WTC11 (cell line): ENCODE results near the gene GNAO1.

ENCODE experiments used
- CREM ChIP-seq: sonication (generic); formaldehyde crosslinking; IDR thresholded peaks from 2 replicates; pipeline ENCODE4 v1.8.1; 2022; ENCODE audit warnings: mild to moderate bottlenecking, missing genetic modification reagents, moderate library complexity
- NFYB ChIP-seq: sonication (generic); formaldehyde crosslinking; conservative IDR thresholded peaks from 2 replicates; pipeline ENCODE4 v1.8.0; 2022; ENCODE audit warnings: low read depth, missing genetic modification reagents
- RELA ChIP-seq: sonication (generic); formaldehyde crosslinking; IDR thresholded peaks from 2 replicates; pipeline ENCODE4 v1.8.1; 2022; ENCODE audit warnings: missing genetic modification reagents, mild to moderate bottlenecking, borderline replicate concordance
- ZNF416 ChIP-seq: fragments of 250-450 bp; sonication (Bioruptor Pico); IDR thresholded peaks from 2 replicates; pipeline ENCODE4 v1.9.0; 2021; ENCODE audit warnings: mild to moderate bottlenecking, inconsistent platforms
- TF ChIP-seq, protein P1 (sequence below): sonication (generic); formaldehyde crosslinking; IDR thresholded peaks from 2 replicates; pipeline ENCODE4 v1.8.0; 2022; ENCODE audit warnings: mild to moderate bottlenecking, missing genetic modification reagents
- TF ChIP-seq, protein P2 (sequence below): fragments of 200-600 bp; IDR thresholded peaks from 2 replicates; pipeline ENCODE4 v1.8.0; 2022; ENCODE audit warnings: antibody characterized with exemption
- TF ChIP-seq, protein P3 (sequence below): sonication (generic); formaldehyde crosslinking; IDR thresholded peaks from 2 replicates; pipeline ENCODE4 v1.8.1; 2022; ENCODE audit warnings: low read depth, missing genetic modification reagents, borderline replicate concordance
- TF ChIP-seq, protein P4 (sequence below): sonication (generic); formaldehyde crosslinking; IDR thresholded peaks from 2 replicates; pipeline ENCODE4 v1.8.1; 2023; ENCODE audit warnings: mild to moderate bottlenecking, missing genetic modification reagents
- TF ChIP-seq, protein P5 (sequence below): sonication (generic); formaldehyde crosslinking; IDR thresholded peaks from 2 replicates; pipeline ENCODE4 v1.8.1; 2022; ENCODE audit warnings: mild to moderate bottlenecking, missing genetic modification reagents, moderate library complexity, borderline replicate concordance
- TF ChIP-seq, protein P6 (sequence below): sonication (generic); formaldehyde crosslinking; IDR thresholded peaks from 2 replicates; pipeline ENCODE4 v1.8.1; 2022; ENCODE audit warnings: low read depth, mild to moderate bottlenecking, moderate library complexity, missing genetic modification reagents, borderline replicate concordance
- TF ChIP-seq, protein P7 (sequence below): sonication (generic); formaldehyde crosslinking; conservative IDR thresholded peaks from 2 replicates; pipeline ENCODE4 v1.8.1; 2023; ENCODE audit warnings: mild to moderate bottlenecking, low read depth, missing genetic modification reagents, moderate library complexity
- TF ChIP-seq, protein P8 (sequence below): sonication (generic); formaldehyde crosslinking; IDR thresholded peaks from 2 replicates; pipeline ENCODE4 v1.8.0; 2022; ENCODE audit warnings: missing genetic modification reagents

DNA sequence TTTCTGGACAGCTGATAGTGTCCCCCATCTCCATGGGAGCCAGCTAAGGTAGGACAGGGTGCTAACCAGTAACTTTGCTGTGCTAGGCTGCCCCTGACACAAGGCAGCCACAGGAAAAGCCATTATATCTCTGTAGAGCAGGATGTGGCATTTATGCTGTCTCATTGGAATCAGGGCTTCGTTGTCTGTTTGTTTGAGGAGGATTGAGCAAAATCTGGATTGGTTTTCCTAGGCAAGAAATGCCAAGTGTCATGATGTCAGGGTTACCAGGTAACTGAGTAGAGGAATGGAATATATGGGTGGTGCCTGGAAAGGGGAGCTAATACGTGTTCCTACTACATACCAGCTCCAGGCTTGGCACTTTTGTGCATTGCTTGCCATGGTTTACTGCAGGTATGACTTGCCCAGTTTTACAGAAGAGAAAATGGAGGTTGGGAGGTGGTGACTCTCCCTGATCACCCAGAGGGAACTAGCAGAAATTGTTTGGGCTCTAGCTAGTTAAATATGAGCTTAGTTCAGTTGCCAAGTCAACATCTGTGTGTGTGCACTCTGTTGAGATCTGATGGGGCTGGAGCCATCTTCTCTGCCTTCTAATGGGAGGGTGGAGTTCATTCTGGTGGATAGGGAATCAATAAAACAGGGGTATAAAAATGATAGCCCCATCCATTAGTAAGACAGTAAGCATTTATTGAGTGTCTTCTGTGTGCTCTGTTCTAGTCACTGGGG lies 33.9 kb downstream of the GNAO1 start:
- TF ChIP-seq, protein P1, sequence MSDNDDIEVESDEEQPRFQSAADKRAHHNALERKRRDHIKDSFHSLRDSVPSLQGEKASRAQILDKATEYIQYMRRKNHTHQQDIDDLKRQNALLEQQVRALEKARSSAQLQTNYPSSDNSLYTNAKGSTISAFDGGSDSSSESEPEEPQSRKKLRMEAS (CRISPR knock-in tag): no peak
- TF ChIP-seq RELA (CRISPR knock-in tag): no peak
- TF ChIP-seq, protein P2, sequence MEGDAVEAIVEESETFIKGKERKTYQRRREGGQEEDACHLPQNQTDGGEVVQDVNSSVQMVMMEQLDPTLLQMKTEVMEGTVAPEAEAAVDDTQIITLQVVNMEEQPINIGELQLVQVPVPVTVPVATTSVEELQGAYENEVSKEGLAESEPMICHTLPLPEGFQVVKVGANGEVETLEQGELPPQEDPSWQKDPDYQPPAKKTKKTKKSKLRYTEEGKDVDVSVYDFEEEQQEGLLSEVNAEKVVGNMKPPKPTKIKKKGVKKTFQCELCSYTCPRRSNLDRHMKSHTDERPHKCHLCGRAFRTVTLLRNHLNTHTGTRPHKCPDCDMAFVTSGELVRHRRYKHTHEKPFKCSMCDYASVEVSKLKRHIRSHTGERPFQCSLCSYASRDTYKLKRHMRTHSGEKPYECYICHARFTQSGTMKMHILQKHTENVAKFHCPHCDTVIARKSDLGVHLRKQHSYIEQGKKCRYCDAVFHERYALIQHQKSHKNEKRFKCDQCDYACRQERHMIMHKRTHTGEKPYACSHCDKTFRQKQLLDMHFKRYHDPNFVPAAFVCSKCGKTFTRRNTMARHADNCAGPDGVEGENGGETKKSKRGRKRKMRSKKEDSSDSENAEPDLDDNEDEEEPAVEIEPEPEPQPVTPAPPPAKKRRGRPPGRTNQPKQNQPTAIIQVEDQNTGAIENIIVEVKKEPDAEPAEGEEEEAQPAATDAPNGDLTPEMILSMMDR: no peak
- TF ChIP-seq, protein P3, sequence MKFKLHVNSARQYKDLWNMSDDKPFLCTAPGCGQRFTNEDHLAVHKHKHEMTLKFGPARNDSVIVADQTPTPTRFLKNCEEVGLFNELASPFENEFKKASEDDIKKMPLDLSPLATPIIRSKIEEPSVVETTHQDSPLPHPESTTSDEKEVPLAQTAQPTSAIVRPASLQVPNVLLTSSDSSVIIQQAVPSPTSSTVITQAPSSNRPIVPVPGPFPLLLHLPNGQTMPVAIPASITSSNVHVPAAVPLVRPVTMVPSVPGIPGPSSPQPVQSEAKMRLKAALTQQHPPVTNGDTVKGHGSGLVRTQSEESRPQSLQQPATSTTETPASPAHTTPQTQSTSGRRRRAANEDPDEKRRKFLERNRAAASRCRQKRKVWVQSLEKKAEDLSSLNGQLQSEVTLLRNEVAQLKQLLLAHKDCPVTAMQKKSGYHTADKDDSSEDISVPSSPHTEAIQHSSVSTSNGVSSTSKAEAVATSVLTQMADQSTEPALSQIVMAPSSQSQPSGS: no peak
- TF ChIP-seq, protein P4, sequence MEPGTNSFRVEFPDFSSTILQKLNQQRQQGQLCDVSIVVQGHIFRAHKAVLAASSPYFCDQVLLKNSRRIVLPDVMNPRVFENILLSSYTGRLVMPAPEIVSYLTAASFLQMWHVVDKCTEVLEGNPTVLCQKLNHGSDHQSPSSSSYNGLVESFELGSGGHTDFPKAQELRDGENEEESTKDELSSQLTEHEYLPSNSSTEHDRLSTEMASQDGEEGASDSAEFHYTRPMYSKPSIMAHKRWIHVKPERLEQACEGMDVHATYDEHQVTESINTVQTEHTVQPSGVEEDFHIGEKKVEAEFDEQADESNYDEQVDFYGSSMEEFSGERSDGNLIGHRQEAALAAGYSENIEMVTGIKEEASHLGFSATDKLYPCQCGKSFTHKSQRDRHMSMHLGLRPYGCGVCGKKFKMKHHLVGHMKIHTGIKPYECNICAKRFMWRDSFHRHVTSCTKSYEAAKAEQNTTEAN (CRISPR knock-in tag): no peak
- TF ChIP-seq, protein P5, sequence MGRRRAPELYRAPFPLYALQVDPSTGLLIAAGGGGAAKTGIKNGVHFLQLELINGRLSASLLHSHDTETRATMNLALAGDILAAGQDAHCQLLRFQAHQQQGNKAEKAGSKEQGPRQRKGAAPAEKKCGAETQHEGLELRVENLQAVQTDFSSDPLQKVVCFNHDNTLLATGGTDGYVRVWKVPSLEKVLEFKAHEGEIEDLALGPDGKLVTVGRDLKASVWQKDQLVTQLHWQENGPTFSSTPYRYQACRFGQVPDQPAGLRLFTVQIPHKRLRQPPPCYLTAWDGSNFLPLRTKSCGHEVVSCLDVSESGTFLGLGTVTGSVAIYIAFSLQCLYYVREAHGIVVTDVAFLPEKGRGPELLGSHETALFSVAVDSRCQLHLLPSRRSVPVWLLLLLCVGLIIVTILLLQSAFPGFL: no peak
- TF ChIP-seq NFYB (CRISPR knock-in tag): no peak
- no peak for TF ChIP-seq CREM (CRISPR knock-in tag)
- no peak for TF ChIP-seq ZNF416
- TF ChIP-seq, protein P6, sequence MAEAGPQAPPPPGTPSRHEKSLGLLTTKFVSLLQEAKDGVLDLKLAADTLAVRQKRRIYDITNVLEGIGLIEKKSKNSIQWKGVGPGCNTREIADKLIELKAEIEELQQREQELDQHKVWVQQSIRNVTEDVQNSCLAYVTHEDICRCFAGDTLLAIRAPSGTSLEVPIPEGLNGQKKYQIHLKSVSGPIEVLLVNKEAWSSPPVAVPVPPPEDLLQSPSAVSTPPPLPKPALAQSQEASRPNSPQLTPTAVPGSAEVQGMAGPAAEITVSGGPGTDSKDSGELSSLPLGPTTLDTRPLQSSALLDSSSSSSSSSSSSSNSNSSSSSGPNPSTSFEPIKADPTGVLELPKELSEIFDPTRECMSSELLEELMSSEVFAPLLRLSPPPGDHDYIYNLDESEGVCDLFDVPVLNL (CRISPR knock-in tag): no peak
- TF ChIP-seq, protein P7, sequence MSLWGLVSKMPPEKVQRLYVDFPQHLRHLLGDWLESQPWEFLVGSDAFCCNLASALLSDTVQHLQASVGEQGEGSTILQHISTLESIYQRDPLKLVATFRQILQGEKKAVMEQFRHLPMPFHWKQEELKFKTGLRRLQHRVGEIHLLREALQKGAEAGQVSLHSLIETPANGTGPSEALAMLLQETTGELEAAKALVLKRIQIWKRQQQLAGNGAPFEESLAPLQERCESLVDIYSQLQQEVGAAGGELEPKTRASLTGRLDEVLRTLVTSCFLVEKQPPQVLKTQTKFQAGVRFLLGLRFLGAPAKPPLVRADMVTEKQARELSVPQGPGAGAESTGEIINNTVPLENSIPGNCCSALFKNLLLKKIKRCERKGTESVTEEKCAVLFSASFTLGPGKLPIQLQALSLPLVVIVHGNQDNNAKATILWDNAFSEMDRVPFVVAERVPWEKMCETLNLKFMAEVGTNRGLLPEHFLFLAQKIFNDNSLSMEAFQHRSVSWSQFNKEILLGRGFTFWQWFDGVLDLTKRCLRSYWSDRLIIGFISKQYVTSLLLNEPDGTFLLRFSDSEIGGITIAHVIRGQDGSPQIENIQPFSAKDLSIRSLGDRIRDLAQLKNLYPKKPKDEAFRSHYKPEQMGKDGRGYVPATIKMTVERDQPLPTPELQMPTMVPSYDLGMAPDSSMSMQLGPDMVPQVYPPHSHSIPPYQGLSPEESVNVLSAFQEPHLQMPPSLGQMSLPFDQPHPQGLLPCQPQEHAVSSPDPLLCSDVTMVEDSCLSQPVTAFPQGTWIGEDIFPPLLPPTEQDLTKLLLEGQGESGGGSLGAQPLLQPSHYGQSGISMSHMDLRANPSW (CRISPR knock-in tag): no peak
- TF ChIP-seq, protein P8, sequence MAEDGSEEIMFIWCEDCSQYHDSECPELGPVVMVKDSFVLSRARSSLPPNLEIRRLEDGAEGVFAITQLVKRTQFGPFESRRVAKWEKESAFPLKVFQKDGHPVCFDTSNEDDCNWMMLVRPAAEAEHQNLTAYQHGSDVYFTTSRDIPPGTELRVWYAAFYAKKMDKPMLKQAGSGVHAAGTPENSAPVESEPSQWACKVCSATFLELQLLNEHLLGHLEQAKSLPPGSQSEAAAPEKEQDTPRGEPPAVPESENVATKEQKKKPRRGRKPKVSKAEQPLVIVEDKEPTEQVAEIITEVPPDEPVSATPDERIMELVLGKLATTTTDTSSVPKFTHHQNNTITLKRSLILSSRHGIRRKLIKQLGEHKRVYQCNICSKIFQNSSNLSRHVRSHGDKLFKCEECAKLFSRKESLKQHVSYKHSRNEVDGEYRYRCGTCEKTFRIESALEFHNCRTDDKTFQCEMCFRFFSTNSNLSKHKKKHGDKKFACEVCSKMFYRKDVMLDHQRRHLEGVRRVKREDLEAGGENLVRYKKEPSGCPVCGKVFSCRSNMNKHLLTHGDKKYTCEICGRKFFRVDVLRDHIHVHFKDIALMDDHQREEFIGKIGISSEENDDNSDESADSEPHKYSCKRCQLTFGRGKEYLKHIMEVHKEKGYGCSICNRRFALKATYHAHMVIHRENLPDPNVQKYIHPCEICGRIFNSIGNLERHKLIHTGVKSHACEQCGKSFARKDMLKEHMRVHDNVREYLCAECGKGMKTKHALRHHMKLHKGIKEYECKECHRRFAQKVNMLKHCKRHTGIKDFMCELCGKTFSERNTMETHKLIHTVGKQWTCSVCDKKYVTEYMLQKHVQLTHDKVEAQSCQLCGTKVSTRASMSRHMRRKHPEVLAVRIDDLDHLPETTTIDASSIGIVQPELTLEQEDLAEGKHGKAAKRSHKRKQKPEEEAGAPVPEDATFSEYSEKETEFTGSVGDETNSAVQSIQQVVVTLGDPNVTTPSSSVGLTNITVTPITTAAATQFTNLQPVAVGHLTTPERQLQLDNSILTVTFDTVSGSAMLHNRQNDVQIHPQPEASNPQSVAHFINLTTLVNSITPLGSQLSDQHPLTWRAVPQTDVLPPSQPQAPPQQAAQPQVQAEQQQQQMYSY: no peak
